Karpas-422 (cell line): Measurements from ENCODE around the gene REPS1. TPM values are rescaled to one million over a fixed set of nuclear protein-coding genes. Genes with fewer than 3 reads are reported as not detected.

Experiments
- DNase-seq: peaks from one replicate; pipeline ENCODE4 v3.0.0-alpha.2; 2015
- H2AFZ ChIP-seq: fragments of 200-600 bp; sonication (generic); 2 replicates; pipeline ENCODE4 v1.6.1; 2014; ENCODE audit warnings: antibody characterized with exemption, low read length, mixed read lengths
- H3K27ac ChIP-seq: fragments of 200-600 bp; sonication (generic); 2 replicates; pipeline ENCODE4 v1.5.1; 2014; ENCODE audit warnings: mild to moderate bottlenecking, low read length, moderate library complexity
- H3K27me3 ChIP-seq: fragments of 200-600 bp; sonication (generic); 2 replicates; pipeline ENCODE4 v1.6.1; 2014; ENCODE audit warnings: low read length, mixed read lengths
- H3K36me3 ChIP-seq: fragments of 200-600 bp; sonication (generic); 2 replicates; pipeline ENCODE4 v1.6.1; 2014; ENCODE audit warnings: low read length, mixed read lengths; ENCODE audit not compliant: insufficient read depth
- H3K4me1 ChIP-seq: fragments of 200-600 bp; sonication (generic); 2 replicates; pipeline ENCODE4 v1.6.1; 2014; ENCODE audit warnings: mild to moderate bottlenecking, low read length, mixed read lengths
- H3K4me2 ChIP-seq: fragments of 200-600 bp; sonication (generic); 2 replicates; pipeline ENCODE4 v1.6.1; 2014; ENCODE audit warnings: low read length, low read depth, mild to moderate bottlenecking; ENCODE audit not compliant: poor library complexity, severe bottlenecking
- H3K4me3 ChIP-seq: fragments of 200-600 bp; sonication (generic); 2 replicates; pipeline ENCODE4 v1.5.1; 2014; ENCODE audit warnings: mild to moderate bottlenecking, antibody characterized with exemption, low read length, mixed read lengths
- H3K79me2 ChIP-seq: fragments of 200-600 bp; sonication (generic); 2 replicates; pipeline ENCODE4 v1.6.1; 2014; ENCODE audit warnings: mild to moderate bottlenecking, low read length, mixed read lengths
- H3K9ac ChIP-seq: fragments of 200-600 bp; sonication (generic); 2 replicates; pipeline ENCODE4 v1.6.0; 2014; ENCODE audit warnings: low read length
- H3K9me2 ChIP-seq: fragments of 200-600 bp; sonication (generic), shearing (Covaris generic); replicated peaks from 2 replicates; pipeline ENCODE4 v1.6.0; 2014; ENCODE audit warnings: mild to moderate bottlenecking, low read length, moderate library complexity; ENCODE audit not compliant: insufficient read depth
- H3K9me3 ChIP-seq: fragments of 300-700, 200-600 bp; sonication (generic); 2 replicates; pipeline ENCODE4 v1.6.1; 2014; ENCODE audit warnings: low read length, mixed read lengths
- H4K20me1 ChIP-seq: fragments of 200-600 bp; sonication (generic); 2 replicates; pipeline ENCODE4 v1.6.1; 2014; ENCODE audit warnings: mild to moderate bottlenecking, antibody characterized with exemption, low read length, low read depth; ENCODE audit not compliant: insufficient read depth
- total RNA-seq: library from RNA; depleted of rRNA; stranded (reverse); fragments of >200 nt; shearing (Covaris generic); gene quantifications from 2 replicates; pipeline ENCODE4 v1.2.3, GENCODE V29; 2014; ENCODE audit warnings: low replicate concordance; rRNA removed

Gene REPS1
- total RNA-seq, 1 experiment from 2014 or later: 82.6 TPM

GRCh38 chr6:138865480-138866109 lies 122.5 kb downstream of the REPS1 start:
- Histone ChIP-seq H2AFZ (no peak overlapping the region), H4K20me1 (no peaks in the 10 kb centered on the region), H3K9ac (no peak overlapping the region), H3K9me2 (no peaks in the 10 kb centered on the region), H3K79me2 (no peaks in the 10 kb centered on the region), H3K27ac (no peak overlapping the region), H3K9me3 (no peaks in the 10 kb centered on the region), H3K4me3 (no peak overlapping the region), H3K27me3 (no peaks in the 10 kb centered on the region), H3K36me3 (no peaks in the 10 kb centered on the region), H3K4me1 (no peaks in the 10 kb centered on the region), H3K4me2 (no peak overlapping the region)
- peak; percentile 31 for DNase-seq

- Histone ChIP-seq H3K27ac (no peak overlapping the region), H3K79me2 (no peaks in the 10 kb centered on the region), H2AFZ (no peak overlapping the region), H4K20me1 (no peaks in the 10 kb centered on the region), H3K9me2 (no peaks in the 10 kb centered on the region), H3K9me3 (no peaks in the 10 kb centered on the region), H3K4me3 (no peak overlapping the region), H3K9ac (no peak overlapping the region), H3K4me1 (no peaks in the 10 kb centered on the region), H3K27me3 (no peaks in the 10 kb centered on the region), H3K36me3 (no peaks in the 10 kb centered on the region), H3K4me2 (no peak overlapping the region)
- no peak for DNase-seq
Observed at GRCh38 chr6:138864343-138864890, 123.6 kb downstream of the REPS1 start.

- H3K4me1 ChIP-seq: no peaks in the 10 kb centered on the region
- no peak overlapping the region for H2AFZ ChIP-seq
- H3K79me2 ChIP-seq: no peaks in the 10 kb centered on the region
- H3K9me3 ChIP-seq: no peaks in the 10 kb centered on the region
- no peak overlapping the region for H3K27ac ChIP-seq
- H4K20me1 ChIP-seq: no peaks in the 10 kb centered on the region
- H3K9me2 ChIP-seq: no peaks in the 10 kb centered on the region
- H3K27me3 ChIP-seq: no peaks in the 10 kb centered on the region
- no peak for DNase-seq
- no peaks in the 10 kb centered on the region for H3K36me3 ChIP-seq
- H3K4me3 ChIP-seq: no peak overlapping the region
- no peak overlapping the region for H3K9ac ChIP-seq
- H3K4me2 ChIP-seq: no peak overlapping the region
Observed at GRCh38 chr6:138863321-138863720, 124.7 kb downstream of the REPS1 start.

- no peaks in the 10 kb centered on the region for H3K9me3 ChIP-seq
- no peak overlapping the region for H3K4me3 ChIP-seq
- H3K9me2 ChIP-seq: no peaks in the 10 kb centered on the region
- no peaks in the 10 kb centered on the region for H4K20me1 ChIP-seq
- no peak overlapping the region for H3K27ac ChIP-seq
- no peaks in the 10 kb centered on the region for H3K79me2 ChIP-seq
- no peak overlapping the region for H2AFZ ChIP-seq
- H3K36me3 ChIP-seq: no peaks in the 10 kb centered on the region
- no peak overlapping the region for H3K9ac ChIP-seq
- H3K4me2 ChIP-seq: no peak overlapping the region
- DNase-seq: peak; percentile 24
- no peaks in the 10 kb centered on the region for H3K4me1 ChIP-seq
- no peaks in the 10 kb centered on the region for H3K27me3 ChIP-seq
Observed at GRCh38 chr6:138862456-138862855, 125.6 kb downstream of the REPS1 start.

GRCh38 chr6:138857775-138858174 lies 130.3 kb downstream of the REPS1 start:
- H3K27ac ChIP-seq: no peak overlapping the region
- no peaks in the 10 kb centered on the region for H4K20me1 ChIP-seq
- no peaks in the 10 kb centered on the region for H3K9me2 ChIP-seq
- no peak overlapping the region for H3K4me3 ChIP-seq
- no peak overlapping the region for H2AFZ ChIP-seq
- no peaks in the 10 kb centered on the region for H3K27me3 ChIP-seq
- no peaks in the 10 kb centered on the region for H3K9me3 ChIP-seq
- no peaks in the 10 kb centered on the region for H3K4me1 ChIP-seq
- no peaks in the 10 kb centered on the region for H3K79me2 ChIP-seq
- peak; percentile 22 for DNase-seq
- no peak overlapping the region for H3K9ac ChIP-seq
- H3K4me2 ChIP-seq: no peak overlapping the region
- H3K36me3 ChIP-seq: no peaks in the 10 kb centered on the region

- Histone ChIP-seq H3K36me3 (no peaks in the 10 kb centered on the region), H3K27me3 (no peaks in the 10 kb centered on the region), H3K9me2 (no peaks in the 10 kb centered on the region), H4K20me1 (no peaks in the 10 kb centered on the region), H3K4me2 (no peak overlapping the region), H3K27ac (no peak overlapping the region), H3K4me3 (no peak overlapping the region), H3K79me2 (no peaks in the 10 kb centered on the region), H2AFZ (no peak overlapping the region), H3K9me3 (no peaks in the 10 kb centered on the region), H3K4me1 (peaks cover 1% of the 10 kb centered on the region; the same call in 1 of the 2 replicates), H3K9ac (no peak overlapping the region)
- peak; percentile 21 for DNase-seq
Observed at GRCh38 chr6:138856654-138857053, 131.4 kb downstream of the REPS1 start.

Other genes starting within 250 kb of the REPS1 start
- gene CCDC28A, start 214.5 kb downstream of the REPS1 start, total RNA-seq: 43.8 and 55.2 TPM in 2 replicates
- gene ECT2L, start 192.2 kb downstream of the REPS1 start, total RNA-seq: not detected in 2 replicates
- gene ABRACL, start 40.5 kb upstream of the REPS1 start, total RNA-seq: 153 and 219 TPM in 2 replicates
- 68.8 and 90.8 TPM in 2 replicates for gene HECA, start 146.8 kb upstream of the REPS1 start, total RNA-seq